ENCODE results near the gene DCLK1.

DNA sequence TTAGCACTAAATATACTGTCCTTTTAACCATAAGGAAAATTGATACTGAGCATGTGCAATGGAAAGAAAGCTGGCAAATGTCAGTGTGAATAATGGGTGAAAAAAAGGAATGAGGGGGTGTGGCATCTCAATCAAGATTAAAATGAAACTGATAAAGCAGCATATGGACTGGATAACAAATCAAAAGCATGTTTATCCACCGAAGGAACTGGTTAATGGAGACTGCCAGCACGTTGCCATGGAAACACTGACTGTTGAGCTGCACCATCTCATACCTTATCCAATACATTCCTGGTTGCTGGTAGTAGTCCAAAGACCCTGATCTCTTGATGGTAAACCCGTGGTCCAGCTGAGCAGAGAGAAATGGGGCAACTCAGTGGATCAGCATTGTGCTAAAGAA is 343.2 kb downstream of the DCLK1 start:
- TF ChIP-seq, protein P1, sequence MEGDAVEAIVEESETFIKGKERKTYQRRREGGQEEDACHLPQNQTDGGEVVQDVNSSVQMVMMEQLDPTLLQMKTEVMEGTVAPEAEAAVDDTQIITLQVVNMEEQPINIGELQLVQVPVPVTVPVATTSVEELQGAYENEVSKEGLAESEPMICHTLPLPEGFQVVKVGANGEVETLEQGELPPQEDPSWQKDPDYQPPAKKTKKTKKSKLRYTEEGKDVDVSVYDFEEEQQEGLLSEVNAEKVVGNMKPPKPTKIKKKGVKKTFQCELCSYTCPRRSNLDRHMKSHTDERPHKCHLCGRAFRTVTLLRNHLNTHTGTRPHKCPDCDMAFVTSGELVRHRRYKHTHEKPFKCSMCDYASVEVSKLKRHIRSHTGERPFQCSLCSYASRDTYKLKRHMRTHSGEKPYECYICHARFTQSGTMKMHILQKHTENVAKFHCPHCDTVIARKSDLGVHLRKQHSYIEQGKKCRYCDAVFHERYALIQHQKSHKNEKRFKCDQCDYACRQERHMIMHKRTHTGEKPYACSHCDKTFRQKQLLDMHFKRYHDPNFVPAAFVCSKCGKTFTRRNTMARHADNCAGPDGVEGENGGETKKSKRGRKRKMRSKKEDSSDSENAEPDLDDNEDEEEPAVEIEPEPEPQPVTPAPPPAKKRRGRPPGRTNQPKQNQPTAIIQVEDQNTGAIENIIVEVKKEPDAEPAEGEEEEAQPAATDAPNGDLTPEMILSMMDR (IDR thresholded peaks at IDR 0.05) = no peak
- no peak for TF ChIP-seq SIN3A (IDR thresholded peaks at IDR 0.05; ENCODE audit: borderline replicate concordance, insufficient read depth, low read depth, low read length)
- TF ChIP-seq, protein P2, sequence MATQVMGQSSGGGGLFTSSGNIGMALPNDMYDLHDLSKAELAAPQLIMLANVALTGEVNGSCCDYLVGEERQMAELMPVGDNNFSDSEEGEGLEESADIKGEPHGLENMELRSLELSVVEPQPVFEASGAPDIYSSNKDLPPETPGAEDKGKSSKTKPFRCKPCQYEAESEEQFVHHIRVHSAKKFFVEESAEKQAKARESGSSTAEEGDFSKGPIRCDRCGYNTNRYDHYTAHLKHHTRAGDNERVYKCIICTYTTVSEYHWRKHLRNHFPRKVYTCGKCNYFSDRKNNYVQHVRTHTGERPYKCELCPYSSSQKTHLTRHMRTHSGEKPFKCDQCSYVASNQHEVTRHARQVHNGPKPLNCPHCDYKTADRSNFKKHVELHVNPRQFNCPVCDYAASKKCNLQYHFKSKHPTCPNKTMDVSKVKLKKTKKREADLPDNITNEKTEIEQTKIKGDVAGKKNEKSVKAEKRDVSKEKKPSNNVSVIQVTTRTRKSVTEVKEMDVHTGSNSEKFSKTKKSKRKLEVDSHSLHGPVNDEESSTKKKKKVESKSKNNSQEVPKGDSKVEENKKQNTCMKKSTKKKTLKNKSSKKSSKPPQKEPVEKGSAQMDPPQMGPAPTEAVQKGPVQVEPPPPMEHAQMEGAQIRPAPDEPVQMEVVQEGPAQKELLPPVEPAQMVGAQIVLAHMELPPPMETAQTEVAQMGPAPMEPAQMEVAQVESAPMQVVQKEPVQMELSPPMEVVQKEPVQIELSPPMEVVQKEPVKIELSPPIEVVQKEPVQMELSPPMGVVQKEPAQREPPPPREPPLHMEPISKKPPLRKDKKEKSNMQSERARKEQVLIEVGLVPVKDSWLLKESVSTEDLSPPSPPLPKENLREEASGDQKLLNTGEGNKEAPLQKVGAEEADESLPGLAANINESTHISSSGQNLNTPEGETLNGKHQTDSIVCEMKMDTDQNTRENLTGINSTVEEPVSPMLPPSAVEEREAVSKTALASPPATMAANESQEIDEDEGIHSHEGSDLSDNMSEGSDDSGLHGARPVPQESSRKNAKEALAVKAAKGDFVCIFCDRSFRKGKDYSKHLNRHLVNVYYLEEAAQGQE (IDR thresholded peaks at IDR 0.05; ENCODE audit: insufficient read depth in 1 of 2, low read depth in 2 of 2, low read length in 1 of 2) = no peak
- no peak for TF ChIP-seq POLR2AphosphoS5 (IDR thresholded peaks at IDR 0.05; ENCODE audit: low read depth, low read length)
